Activated CD4-positive, alpha-beta T cell treated with anti-CD3 and anti-CD28 coated beads for 1 hour (primary cell): Measurements from ENCODE around the gene EXOC6.

Experiments used
- DNase-seq: peaks from one replicate; pipeline ENCODE4 v3.0.0-alpha.2; 2020

The EXOC6 gene, protein sequence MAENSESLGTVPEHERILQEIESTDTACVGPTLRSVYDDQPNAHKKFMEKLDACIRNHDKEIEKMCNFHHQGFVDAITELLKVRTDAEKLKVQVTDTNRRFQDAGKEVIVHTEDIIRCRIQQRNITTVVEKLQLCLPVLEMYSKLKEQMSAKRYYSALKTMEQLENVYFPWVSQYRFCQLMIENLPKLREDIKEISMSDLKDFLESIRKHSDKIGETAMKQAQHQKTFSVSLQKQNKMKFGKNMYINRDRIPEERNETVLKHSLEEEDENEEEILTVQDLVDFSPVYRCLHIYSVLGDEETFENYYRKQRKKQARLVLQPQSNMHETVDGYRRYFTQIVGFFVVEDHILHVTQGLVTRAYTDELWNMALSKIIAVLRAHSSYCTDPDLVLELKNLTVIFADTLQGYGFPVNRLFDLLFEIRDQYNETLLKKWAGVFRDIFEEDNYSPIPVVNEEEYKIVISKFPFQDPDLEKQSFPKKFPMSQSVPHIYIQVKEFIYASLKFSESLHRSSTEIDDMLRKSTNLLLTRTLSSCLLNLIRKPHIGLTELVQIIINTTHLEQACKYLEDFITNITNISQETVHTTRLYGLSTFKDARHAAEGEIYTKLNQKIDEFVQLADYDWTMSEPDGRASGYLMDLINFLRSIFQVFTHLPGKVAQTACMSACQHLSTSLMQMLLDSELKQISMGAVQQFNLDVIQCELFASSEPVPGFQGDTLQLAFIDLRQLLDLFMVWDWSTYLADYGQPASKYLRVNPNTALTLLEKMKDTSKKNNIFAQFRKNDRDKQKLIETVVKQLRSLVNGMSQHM

DNA sequence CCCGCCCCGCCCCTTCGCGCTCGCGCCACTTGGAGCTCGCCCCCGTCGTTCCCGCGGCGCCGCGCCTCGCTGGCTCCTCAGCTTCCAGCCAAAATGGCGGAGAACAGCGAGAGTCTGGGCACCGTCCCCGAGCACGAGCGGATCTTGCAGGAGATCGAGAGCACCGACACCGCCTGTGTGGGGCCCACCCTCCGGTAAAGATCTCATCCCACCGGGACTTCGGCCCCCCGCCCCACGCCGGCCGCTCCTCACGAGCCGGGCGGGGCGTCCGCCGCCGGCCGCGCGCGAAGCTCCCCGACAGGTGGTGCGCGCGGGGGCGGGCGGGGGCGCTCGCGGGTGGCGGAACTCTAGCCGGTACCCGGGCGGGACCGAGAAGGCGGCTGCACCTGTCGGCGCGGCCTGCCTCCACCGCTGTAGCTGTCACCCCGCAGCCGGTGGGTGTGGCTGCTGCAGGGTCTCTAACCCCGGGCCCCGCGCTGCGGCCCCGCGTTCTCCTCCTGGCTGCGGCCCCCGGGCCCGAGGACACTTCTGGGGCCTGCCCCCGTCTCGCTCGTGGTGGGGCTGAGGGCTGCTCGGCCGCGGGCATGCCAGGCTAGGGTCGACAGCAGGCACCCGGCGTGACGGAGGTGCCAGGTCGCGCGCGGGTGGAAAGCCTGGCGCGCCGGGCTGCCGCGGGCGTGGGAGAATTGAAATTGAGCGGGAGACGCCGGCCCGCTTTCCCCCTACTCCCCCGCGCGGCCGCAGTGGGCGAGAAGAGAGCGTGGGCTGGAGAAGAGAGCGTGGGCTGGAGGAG is at the start of gene EXOC6:
TSS of gene EXOC6 (plus strand) at position 80 of the 793 bp plus-strand sequence. CDS start at position 94, 14 bp downstream.
- DNase-seq, result peak; percentile 78

DNA sequence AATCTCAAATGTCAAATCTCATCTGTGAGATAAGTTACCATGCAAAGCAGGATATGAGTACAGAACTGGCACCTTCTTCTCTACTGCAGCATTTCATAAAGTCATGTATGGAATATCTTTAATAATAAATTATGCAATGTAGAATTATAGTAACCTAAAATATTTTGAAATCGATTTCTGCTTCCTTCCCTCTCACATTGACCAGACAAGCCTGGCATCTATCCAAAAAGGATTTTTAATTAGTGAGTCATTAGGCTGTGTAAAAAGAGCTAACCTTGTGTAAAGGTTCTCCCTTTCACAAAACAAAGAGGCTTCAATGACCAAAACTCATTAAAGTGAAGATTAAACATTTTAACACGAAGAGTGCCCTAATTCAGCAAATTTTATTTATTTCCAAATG is 48.8 kb upstream of the EXOC6 start:
- DNase-seq, result no peak

DNA sequence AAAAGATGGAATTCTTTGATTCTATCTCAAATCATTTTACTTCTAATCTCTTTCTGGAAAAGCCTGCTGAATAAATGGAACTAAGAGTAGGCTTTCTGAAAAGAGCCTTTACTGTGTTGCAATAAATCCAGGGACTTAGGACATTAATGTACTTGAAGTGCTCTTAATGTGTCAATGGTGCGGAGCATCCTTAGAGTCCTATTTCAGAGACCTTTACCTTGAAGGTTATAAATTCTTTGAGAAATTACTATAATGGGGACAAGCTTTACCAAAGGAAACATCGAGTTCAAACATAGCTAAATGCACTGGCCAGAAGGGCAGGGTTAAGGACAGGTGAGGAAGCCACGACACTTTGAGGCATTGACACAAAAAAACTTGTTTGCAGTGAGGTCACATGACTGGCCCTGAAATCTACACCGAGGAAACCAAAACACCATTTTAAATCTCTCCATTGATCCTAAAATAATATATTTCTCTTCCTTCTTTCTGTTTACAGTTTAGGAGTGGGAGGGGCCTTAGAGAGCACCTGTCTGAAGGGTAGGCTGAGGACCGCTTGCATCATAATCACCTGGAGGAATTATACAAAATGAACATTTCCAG is 48.1 kb upstream of the EXOC6 start:
- no peak for DNase-seq

DNA sequence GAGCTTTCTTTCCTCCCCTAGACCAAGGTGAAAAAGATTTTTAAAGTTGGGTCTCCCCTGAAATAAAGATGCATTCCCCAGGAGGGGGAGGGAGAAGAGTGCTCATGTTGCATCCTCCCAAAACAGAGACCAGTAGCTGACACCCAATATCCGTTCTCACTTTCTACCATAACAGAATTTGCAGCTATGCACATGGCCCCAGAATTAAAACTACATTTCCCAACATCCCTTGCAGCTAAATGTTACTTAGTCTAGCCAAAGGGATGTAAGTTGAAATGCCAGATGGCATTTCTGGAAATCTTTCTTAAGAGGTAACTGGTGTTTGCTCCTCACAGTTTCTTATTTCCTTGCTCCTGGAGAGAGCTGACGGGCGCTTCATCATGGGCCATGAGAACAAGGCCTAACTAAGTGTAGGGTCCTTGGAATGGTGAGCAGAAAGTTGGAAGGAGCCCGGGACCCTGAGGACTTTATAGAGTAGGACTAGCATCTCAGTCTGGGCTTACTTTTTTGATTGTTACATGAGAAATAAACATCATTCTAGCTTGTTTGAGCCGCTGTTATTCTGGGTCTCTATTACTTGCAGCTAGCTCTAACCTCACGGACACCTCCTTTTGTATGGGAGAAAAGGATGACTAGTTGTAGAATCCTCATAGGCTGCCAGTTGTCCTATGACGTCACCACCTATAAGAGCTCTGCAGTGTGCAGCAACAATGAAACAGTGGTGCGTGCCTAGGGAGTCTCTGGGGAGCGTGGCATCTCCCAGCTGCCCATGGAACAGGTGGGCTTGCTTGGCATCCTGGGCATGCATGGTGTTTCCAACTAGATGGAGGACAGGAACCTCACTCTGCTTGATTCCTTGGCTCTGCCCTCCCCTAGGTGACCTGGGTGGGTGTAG is 46.1 kb upstream of the EXOC6 start:
- DNase-seq, result no peak

DNA sequence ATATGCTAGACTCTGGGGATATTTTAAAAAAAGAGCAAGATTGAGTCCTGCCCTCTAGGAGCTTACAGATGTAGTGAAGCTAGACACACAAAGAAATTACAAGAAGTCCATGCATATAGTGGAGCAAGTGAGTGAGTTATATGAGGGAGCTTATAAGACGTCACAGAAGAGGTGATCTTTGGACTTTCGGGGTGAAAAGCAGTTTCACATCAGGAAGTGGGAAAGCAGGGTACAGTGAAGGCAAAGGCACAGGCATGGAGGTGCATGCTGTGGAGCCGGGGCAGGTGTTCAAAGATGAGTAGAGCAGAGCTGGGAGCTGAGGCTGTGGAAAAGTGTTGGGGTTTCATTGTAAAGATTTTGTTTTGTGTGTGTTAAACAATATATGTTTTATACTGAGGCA is 38.5 kb upstream of the EXOC6 start:
- DNase-seq, result no peak

DNA sequence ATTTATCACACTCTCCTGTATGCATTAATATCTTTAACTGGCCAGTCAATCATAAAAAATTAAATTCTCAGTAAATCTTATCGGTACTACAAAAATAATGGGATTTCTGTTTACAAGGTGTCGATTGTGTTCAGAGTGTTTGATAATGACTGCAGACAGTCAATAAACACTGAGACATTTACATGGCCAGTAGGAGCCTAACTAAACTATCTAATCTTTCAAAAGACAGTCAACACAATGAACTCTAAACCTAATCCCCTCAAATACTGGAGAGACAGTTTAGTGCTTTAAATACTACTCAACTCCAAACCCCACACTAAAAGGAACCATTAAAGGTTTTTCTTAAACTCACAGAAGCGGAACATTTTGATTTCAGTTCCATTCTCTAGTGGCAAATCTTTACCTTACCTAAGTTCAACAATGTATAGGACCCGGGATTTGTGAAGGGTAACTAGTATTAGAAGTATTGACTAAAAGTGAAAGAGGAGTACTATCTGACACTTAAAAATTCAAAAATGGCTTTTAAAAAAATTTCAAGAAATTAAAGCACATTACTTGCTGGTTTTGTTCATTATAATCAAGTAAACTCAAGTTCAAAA is 37.3 kb upstream of the EXOC6 start:
- DNase-seq, result no peak

- DNase-seq, result no peak
These were observed 36.3 kb upstream of the EXOC6 start for GRCh38 chr10:92811986-92812385.

- no peak for DNase-seq
These were observed 34.3 kb upstream of the EXOC6 start for GRCh38 chr10:92813979-92814378.

- no peak for DNase-seq
These were observed 33.5 kb upstream of the EXOC6 start for GRCh38 chr10:92814790-92815189.

DNA sequence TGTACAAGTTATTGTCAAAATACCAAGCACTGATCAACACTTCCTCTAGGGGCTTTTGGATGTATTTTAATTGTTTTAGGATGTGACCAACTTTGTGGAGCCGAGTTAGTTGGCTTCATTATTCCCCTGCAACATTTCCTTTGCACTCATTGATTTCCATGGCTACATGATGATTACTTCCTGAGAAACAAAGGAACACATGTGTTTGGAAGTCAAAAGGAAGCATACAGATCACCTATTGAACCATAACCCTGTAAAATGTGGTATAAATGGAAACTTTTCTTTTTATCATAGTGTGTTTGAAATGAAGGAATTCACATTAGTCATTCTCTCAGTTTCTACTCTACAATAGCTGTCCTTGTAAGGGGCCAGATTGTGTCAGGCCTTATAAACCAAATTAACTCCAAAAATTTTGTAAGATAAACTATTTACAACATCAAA is 32.2 kb upstream of the EXOC6 start:
- DNase-seq, result no peak

DNA sequence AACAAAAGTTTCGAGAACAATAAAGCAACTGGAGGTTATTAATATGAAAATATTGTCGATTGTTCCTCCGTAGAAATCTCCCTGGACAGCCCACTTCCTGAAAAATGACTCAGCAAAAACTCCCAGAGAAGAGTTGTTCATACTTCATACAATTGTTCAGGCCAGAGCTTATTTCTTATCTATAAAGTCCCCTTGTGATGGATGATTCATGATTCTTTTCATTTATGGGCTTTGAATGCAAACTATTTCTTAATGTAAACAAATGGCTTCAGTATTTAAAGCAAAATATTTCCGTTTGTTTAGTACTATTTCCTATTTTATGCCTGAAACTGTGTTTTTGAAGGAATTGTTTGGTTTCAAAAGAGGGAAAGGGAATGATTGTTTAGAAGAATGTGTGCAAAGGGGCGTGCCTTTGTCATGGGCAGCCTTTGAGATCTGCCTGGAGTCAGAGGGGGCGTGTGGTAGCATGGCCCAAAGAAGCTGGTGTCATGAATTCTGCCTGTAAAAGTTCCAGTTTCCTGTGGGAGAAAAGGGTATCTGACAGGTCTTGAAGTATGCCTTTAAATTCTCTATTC is 26.2 kb upstream of the EXOC6 start:
- no peak for DNase-seq

DNA sequence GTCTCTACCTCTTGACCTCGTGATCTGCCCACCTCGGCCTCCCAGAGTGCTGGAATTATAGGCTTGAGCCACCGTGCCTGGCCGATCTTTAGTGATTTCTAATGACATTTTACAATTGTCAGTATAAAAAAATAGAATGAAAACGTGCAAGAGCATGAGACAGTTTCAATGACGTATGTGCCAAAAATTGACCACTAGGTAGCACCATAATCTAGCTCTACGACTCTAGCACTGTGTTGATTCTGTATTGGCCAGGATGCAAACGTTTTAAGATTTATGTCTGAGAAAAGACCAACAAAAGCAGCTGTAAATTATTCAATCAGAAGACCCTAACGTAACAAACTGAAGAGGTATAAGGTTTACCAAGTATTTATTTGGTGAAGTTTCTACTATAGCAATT is 25.4 kb upstream of the EXOC6 start:
- no peak for DNase-seq

DNA sequence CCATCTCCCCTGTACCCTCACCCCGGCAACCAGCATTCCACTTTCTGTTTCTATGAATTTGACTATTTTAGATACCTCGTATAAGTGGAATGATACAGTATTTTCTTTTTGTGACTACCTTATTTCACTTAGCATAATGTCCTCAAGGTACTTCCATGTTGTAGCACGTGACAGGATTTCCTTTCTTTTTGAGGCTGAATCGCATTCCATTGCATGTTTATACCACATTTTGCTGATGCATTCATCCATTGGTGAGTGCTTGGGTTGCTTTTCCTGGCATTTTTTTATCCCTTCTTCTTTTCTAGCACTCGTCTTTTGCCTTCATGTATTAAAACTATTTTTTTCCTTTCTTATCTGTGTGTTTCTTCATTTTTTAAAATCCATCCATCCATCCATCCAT is 22.3 kb upstream of the EXOC6 start:
- DNase-seq, result no peak

- no peak for DNase-seq
These were observed 21.8 kb upstream of the EXOC6 start for GRCh38 chr10:92826504-92826903.

DNA sequence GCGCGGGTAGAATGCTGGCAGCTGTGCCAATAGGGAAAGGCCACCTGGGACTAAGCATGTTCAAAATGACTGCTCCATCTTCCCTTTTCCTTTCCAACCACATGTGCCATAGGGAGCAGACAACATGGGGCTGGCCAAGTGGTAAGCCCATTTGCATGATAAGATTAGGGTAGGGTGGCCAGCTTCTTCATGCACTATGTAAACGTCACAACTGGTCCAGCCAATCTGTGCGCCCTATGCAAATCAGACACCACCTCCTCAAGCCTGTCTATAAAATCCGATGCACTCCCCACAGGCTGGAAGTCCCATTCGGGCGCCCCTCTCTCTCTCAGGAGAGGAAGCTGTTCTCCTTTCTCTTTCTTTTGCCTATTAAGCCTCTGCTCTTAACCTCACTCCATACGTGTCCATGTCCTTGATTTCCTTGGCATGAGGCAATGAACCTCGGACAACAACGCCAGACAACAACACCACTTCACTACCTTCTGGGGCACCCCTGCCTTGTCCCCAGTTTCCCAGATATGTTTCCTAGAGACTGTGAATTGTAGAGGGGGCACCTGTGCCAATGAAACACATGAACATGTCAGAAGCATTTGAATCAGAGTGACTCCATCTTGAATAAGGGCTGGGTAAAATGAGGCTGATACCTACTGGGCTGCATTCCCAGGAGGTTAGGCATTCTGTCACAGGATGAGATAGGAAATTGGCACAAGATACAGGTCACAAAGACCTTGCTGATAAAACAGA is 19.1 kb upstream of the EXOC6 start:
- no peak for DNase-seq

DNA sequence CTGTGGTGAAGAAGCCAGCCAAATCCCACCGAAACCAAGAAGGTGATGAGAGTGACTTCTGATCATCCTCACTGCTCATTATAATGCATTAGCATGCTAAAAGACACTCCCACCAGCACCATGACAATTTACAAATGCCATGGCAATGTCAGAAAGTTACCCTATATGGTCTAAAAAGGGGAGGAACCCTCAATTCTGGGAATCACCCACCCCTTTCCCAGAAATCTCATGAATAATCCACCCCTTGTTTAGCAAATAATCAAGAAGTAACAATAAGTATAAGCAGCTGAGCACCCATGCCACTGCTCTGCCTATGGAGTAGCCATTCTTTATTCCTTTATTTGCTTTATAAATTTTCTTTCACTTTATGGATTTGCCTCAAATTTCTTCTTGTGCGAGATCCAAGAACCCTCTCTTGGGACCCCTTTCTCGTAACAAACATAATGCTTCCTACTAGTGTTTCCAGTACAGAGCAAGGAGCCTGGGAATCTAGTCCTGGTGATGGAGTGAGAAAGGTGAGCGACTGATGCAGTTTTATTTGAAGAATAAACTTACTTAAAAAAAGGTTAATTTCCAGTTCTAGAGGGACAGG is 18.4 kb upstream of the EXOC6 start:
- DNase-seq, result no peak

- DNase-seq, result no peak
These were observed 17.6 kb upstream of the EXOC6 start for GRCh38 chr10:92830478-92831389.

- DNase-seq, result no peak
These were observed 16.2 kb upstream of the EXOC6 start for GRCh38 chr10:92832121-92832520.
